ENCODE results near the gene NUP42.
"Not testable (repeated sequence)": the region's sequence is repeated elsewhere in the genome, so short reads cannot be mapped to it uniquely, and the experiment has no call there.

Gene NUP42

DNA sequence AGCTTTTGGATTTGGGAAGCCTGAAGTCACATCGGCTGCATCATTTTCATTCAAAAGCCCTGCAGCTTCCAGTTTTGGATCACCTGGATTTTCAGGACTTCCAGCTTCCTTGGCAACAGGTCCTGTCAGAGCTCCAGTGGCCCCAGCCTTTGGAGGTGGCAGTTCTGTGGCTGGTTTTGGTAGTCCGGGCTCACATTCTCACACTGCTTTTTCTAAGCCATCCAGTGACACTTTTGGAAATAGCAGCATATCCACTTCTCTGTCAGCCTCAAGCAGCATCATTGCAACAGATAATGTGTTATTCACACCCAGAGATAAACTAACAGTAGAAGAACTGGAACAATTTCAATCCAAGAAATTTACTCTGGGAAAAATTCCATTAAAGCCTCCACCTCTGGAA lies 18.5 kb downstream of the NUP42 start:
- DNase-seq (ENCODE audit: low read depth in 3 of 3, low spot score in 1 of 3): no peak

GRCh38 chr7:23204241-23204640 lies 22.4 kb downstream of the NUP42 start:
- DNase-seq (ENCODE audit: low read depth in 3 of 3, low spot score in 1 of 3): no peak

- no peak for DNase-seq (ENCODE audit: low read depth in 3 of 3, low spot score in 1 of 3)
These were observed 23.7 kb downstream of the NUP42 start for GRCh38 chr7:23205577-23205908.

DNA sequence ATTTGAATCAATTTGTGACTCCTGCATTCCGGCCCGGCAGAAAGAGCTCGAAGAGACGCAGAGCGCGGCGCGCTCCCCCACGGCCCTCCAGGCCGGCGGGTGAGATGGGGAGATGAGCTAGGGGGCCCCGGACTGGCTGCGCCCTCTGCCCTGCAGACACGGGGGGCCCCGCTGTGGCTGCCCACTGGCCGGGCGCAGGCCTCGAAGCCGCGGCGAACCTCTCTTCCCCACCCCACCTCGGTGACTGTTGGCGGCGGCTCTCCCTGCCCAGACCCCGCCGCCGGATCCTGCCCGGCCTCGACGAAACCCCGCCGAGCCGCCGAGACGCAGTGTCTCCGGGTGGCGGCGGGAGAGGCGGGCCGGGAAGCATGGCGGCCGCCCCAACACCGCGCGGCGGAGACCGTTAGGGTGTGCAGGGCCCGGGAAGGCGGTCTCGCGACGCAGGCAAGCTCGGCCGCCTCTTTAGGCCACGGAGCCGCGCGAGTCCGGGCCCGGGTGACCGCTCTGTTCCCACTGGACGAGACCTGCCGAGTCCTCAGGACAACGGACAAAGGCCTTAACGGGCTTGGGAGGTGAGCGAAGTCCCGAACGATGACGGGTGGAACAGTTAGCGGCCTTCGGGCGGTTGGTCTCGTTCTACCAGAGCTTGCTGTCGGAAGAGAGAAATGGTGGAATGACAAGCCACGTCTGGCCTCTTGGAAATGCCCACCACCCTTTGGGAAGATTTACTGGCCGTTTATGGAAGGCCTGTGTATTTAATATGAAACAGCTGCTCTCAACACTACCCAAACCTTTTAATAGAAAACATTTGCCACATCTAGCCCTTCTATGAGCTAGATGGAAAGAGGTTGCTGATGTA lies 24.3 kb downstream of the NUP42 start:
- DNase-seq (ENCODE audit: low read depth in 3 of 3, low spot score in 1 of 3): no peak

DNA sequence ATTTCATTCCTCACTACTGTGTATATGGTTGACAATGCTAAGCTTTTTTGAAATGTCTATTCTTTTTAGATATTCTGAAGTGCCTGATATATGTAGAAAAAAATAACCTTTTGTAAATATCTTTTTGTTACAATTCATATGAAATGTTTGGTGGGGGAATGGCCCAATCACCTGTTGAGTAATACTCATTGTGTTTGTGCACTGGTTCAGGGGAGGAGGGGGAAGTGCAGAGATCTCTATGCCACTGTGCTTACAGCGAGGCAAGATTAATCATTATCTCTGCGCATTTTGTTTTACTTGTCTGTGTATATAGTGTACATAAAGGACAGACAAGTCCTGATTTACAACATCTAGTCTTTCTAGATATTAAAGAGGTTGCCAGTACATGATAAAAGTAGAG lies 25.2 kb downstream of the NUP42 start:
- DNase-seq (ENCODE audit: low read depth in 3 of 3, low spot score in 1 of 3): no peak

DNA sequence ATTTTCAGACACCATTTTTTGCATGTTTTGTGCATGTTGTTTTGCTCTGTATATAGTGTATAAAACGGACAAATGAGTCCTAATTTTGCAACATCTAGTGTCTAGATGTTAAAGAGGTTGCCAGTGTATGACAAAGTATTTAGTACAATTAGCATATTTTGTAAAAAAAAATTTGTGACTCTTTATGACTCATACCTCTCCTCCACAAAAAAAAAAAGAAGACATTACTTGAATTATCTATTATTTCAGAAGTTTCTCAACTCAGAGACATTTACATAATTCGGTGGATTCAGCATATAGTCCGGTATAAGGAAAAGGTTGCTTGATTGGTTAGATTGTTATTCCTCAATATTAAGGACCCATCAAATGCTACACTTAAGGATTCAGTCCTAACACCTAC lies 26.0 kb downstream of the NUP42 start:
- DNase-seq (ENCODE audit: low read depth in 3 of 3, low spot score in 1 of 3): no peak

DNA sequence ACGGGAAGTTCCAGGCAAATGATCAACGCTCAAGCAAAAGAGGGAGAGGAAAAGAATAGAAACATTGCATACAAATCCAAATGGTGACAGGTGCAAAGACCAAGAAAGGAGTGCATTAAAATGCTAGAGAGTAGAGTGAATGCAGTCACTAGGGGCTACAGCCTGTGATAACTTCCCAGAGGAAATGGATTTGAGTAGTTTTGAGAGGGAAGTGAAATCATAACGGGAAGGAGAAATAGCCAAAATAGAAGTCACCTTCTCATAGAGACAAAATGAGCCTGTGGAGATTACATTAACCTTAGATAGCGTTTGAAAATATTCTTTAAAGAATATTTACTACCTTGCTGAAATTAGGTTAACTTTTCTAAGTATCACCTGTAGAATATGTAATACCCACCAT lies 26.5 kb downstream of the NUP42 start:
- DNase-seq (ENCODE audit: low read depth in 3 of 3, low spot score in 1 of 3): no peak

GRCh38 chr7:23210506-23210905 lies 28.7 kb downstream of the NUP42 start:
- no peak for DNase-seq (ENCODE audit: low read depth in 3 of 3, low spot score in 1 of 3)

- no peak for DNase-seq (ENCODE audit: low read depth in 3 of 3, low spot score in 1 of 3)
These were observed 29.7 kb downstream of the NUP42 start for GRCh38 chr7:23211589-23211988.

DNA sequence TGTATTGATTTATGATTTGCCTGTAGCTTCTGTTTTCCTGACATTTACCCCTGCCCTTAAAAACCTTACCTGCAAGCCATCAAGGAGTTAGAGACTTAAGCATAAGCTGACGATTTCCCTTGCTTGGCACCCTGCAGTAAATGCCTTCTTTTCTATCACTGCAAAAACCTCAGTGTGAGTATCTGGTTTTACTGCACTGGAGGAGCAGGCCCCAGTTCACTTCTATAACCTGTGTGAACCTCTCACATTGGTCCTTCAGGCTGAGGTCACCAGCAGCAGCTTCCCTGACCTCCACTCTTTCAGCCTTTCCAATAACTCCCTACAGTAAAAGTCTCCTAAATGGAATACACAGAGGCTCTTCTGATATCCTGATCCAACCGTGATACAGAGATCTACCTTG lies 30.5 kb downstream of the NUP42 start:
- DNase-seq (ENCODE audit: low read depth in 3 of 3, low spot score in 1 of 3): no peak

- no peak for DNase-seq (ENCODE audit: low read depth in 3 of 3, low spot score in 1 of 3)
These were observed 31.0 kb downstream of the NUP42 start for GRCh38 chr7:23212841-23213240.

DNA sequence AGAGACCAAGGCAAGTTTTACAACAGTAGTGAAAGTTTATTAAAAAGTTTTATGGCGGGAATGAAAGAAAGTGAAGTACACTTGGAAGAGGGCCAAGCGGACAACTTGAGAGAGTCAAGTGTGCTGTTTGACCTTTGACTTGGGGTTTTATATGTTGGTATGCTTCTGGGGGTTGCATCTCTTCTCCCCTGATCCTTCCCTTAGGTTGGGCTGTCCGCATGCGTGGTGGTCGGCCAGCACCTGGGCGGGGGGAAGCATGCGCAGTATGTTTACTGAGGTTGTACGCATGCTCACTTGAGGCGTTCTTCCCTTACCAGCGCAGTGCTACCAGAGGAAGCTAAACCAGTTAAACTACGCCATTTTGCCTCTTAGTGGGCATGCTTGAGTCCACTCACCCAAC lies 31.9 kb downstream of the NUP42 start:
- DNase-seq (ENCODE audit: low read depth in 3 of 3, low spot score in 1 of 3): no peak

DNA sequence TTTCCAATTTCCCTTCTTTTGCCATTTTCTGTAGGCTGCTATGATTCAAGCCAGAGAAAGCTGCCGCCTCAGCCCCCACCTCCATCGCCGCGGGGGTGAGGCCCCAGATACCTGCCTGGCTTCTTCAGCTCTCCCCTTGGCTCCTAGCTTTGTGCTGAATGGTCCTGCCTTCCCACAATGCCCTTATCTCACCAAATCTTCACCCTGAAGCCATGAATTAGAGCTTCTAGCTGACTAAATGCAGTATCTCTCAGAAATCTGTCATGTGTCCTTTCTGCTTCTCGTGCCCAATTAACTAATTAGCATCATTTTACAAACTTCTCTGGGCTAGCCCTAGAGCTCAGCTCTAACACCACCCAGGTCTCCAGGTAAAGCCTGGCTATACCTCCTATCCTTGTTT lies 32.6 kb downstream of the NUP42 start:
- no peak for DNase-seq (ENCODE audit: low read depth in 3 of 3, low spot score in 1 of 3)

DNA sequence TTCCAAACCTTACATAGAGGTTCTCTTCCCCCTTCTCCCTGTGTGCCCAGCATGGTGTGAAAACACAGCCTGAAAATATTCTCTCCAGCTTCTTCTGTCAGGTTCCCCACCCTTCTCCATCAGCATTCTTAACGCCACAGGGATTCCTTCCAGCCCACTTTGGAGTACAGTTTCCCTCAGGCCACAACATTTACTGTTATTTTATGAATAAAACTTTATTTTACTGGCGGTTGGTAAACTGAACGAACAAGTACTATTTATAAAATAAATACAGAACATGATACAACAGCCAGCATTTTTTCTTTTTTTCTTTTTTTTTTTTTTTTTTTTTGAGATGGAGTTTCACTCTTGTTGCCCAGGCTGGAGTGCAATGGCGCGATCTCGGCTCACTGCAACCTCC lies 33.1 kb downstream of the NUP42 start:
- no peak for DNase-seq (ENCODE audit: low read depth in 3 of 3, low spot score in 1 of 3)

DNA sequence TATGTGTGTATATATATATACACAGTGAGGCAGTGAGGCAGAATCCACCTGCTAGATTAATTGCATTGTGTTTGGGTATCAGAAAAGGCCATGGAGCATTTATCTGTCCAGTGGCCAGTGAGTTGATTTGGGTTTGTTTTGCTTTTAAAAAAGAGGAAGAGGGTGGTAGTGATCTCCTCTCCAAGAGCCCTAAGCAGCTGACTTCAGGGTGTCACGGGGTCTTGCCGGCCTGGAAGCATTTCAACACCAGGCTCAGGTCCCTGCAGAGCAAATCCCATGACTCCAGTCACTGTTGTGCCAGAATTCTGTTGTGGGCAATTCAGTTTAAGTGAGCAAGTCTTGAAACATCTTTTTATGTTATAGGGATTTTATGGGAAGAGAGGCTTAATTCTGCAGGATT lies 34.2 kb downstream of the NUP42 start:
- no peak for DNase-seq (ENCODE audit: low read depth in 3 of 3, low spot score in 1 of 3)

GRCh38 chr7:23218196-23218595 lies 36.3 kb downstream of the NUP42 start:
- DNase-seq (ENCODE audit: low read depth in 3 of 3, low spot score in 1 of 3): no peak

GRCh38 chr7:23220690-23221305 lies 39.0 kb downstream of the NUP42 start:
- no peak for DNase-seq (ENCODE audit: low read depth in 3 of 3, low spot score in 1 of 3)

- DNase-seq (ENCODE audit: low read depth in 3 of 3, low spot score in 1 of 3): no peak
These were observed 40.7 kb downstream of the NUP42 start for GRCh38 chr7:23222439-23223030.

DNA sequence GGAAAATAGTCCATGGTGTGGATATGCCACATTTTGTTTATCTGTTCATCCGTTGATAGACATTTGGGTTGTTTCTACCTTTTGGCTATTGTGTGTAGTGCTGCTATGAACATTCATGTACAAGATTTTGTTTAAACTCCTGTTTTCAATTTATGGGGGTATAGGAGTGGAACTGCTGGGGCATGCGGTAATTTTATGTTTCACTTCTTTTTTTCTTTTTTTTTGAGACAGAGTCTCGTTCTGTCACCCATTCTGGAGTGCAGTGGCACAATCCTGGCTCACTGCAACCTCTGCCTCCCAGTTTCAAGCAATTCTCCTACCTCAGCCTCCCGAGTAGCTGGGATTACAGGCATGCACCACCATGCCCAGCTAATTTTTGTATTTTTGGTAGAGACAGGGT lies 42.5 kb downstream of the NUP42 start:
- DNase-seq (ENCODE audit: low read depth in 3 of 3, low spot score in 1 of 3): not testable (repeated sequence)

DNA sequence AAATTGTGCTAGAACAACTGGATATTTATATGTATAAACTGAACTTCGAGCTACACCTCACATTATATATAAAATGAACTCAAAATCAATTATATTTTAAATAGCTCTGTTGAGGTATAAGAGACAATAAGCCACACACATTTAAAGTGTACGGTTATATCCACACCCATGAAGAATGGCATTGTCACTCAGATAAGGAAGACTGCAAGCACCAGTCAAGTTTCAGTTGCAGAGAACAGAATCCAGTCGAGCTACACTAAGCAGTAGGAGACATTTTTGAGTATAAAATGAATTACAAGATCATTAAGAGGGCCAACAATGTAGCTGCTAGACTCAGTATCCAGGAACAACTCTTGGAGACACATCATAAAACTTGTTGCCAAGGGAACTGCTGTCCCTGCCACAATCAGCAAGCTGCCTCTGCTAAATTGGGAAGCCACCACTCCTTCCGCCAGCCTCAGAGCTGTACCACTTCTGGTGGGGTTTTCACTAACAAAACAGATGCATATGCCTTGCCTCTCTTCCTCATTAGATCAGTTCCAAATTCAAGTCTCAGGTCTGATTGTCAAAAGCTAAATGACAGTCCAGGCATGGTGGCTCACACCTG lies 45.1 kb downstream of the NUP42 start:
- no peak for DNase-seq (ENCODE audit: low read depth in 3 of 3, low spot score in 1 of 3)

DNA sequence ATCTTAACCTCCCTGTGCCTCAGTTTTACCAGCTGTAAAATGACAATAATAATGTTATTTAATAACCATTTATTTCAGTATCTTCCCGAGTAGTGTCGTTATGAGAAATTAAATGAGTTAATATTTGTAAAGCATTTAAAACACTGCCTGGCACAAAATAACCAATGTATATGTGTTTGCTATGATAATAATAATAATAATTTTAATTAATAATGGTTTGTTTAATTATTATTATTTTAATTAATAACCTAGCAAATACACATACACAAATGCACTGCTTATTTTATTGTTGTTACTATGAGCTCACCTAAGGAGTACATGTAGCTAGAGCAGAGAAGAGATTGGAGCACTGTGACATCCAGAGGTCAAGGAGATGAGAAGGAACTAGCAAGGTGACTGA lies 46.6 kb downstream of the NUP42 start:
- no peak for DNase-seq (ENCODE audit: low read depth in 3 of 3, low spot score in 1 of 3)

DNA sequence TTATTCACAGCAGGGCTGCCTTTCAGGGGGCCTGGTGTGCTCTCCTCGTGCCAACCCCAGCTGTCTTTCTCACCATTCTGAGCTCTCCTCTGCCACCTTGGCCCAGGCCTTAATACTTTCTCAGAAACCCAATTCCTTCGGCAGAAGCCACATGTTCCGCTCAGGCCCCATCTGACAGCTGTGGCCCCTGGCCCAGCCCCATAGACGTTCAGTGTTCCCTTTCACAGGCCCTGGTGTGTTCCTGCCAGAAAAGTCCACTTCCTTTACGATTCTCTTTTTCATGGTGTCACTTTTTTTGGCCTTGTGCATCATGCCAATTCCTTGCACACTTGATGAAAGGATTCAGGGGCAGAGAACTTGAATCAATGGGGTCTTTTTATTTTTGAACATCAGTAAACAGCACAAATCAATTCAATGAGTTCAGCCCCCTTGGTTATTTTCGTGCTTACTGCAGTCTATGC lies 48.8 kb downstream of the NUP42 start:
- no peak for DNase-seq (ENCODE audit: low read depth in 3 of 3, low spot score in 1 of 3)

All from stimulated activated CD4-positive, alpha-beta T cell treated with anti-CD3 and anti-CD28 coated beads, TNF-alpha, amount 100 ng/mL, for 1 hour (primary cell).